Tibial artery (tissue), 4 donors: Measurements from ENCODE around the gene MAST4.

Experiments
- DNase-seq, 2 donors: peaks; one replicate each; pipeline ENCODE4 v3.0.0-alpha.2; 2019
- H3K27ac ChIP-seq, 2 donors: fragments of 200-600 bp; sonication (generic) in 1 of 2; 1 replicate in 1 of 2; 2 replicates in 1 of 2; pipeline ENCODE4 v1.5.1; 2018 to 2019; ENCODE audit warnings: mild to moderate bottlenecking in 1 of 2
- H3K27me3 ChIP-seq, 2 donors: fragments of 200-600 bp; sonication (generic) in 1 of 2; one replicate each; pipeline versions ENCODE4 v1.5.1 to v1.6.0; 2016 to 2019
- H3K36me3 ChIP-seq, 3 donors: fragments of 200-600 bp; sonication (generic) in 2 of 3; one replicate each; pipeline ENCODE4 v1.5.1; 2016 to 2019; ENCODE audit warnings: mild to moderate bottlenecking in 2 of 3
- H3K4me1 ChIP-seq, 4 donors: fragments of 200-600 bp; sonication (generic) in 2 of 4; 1 replicate in 3 of 4; 2 replicates in 1 of 4; pipeline ENCODE4 v1.5.1; 2016 to 2019
- H3K4me3 ChIP-seq, 2 donors: fragments of 200-600 bp; sonication (generic) in 1 of 2; 1 replicate in 1 of 2; 2 replicates in 1 of 2; pipeline ENCODE4 v1.5.1; 2018 to 2019; ENCODE audit warnings: mild to moderate bottlenecking in 2 of 2
- H3K9me3 ChIP-seq, 3 donors: fragments of 200-600 bp; sonication (generic) in 1 of 3; one replicate each; pipeline ENCODE4 v1.5.1; 2016 to 2019
- intact Hi-C: fragments of 100-400 bp; cut with DNase I; formaldehyde crosslinking; loops from one replicate; pipeline ENCODE4 v1.15.0; 2023; ENCODE audit warnings: low total_unique reads
- TF ChIP-seq, protein P1 (sequence below), 2 experiments: fragments of 200-600 bp in 1 of 2; fragments of 450-650 bp in 1 of 2; IDR thresholded peaks; one replicate each; pipeline ENCODE4 v1.5.1; 2017 to 2019; ENCODE audit warnings: antibody characterized with exemption in 2 of 2, mild to moderate bottlenecking in 1 of 2, moderate library complexity in 1 of 2

Gene MAST4

DNA sequence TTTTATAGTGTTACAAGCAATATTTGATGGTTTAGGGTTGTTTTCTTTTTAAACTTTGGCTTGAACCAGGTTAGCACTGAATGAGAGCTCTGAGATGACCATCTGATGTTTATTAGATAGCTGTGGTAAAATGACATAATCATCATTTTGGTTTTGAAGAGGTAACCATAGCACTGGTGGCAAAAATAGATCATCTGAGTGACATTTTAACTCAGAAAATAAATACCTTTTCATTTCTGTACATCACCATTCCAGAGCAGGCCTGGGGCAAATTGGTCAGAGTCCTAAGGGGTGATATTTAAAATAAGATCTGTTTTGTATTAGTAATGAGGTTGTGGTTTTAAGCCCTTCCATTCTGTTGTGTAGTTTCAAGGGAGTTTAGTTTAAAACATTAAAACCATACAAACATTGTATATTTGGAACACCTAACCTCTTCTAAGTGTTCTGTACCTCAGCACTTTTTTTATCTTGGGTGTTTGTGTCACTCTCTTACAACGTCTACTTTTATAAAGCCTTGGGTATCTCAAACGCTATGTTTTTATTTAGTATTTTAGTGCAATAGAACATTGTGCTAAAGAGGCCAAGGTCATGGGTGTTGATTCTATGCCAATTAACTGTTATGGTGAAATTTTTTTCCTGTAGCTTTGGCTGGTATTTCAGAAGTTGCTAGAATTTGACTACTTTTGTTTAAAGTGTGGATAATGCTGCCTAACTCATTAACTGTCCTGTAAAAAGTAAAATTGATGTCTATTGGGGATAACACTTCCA is 434.3 kb downstream of the MAST4 start:
- Histone ChIP-seq H3K27me3 (no peaks in the 10 kb centered on the region), H3K4me3 (no peak overlapping the region), H3K9me3 (no peaks in the 10 kb centered on the region), H3K36me3 (no peaks in the 10 kb centered on the region), H3K27ac (peak overlapping the region in 1 of 2 donors; percentile 0), H3K4me1 (peaks cover 0 to 56% (median 25%) of the 10 kb centered on the region in 4 donors)
- TF ChIP-seq, protein P1, sequence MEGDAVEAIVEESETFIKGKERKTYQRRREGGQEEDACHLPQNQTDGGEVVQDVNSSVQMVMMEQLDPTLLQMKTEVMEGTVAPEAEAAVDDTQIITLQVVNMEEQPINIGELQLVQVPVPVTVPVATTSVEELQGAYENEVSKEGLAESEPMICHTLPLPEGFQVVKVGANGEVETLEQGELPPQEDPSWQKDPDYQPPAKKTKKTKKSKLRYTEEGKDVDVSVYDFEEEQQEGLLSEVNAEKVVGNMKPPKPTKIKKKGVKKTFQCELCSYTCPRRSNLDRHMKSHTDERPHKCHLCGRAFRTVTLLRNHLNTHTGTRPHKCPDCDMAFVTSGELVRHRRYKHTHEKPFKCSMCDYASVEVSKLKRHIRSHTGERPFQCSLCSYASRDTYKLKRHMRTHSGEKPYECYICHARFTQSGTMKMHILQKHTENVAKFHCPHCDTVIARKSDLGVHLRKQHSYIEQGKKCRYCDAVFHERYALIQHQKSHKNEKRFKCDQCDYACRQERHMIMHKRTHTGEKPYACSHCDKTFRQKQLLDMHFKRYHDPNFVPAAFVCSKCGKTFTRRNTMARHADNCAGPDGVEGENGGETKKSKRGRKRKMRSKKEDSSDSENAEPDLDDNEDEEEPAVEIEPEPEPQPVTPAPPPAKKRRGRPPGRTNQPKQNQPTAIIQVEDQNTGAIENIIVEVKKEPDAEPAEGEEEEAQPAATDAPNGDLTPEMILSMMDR (IDR thresholded peaks at IDR 0.05) = no peak
- DNase-seq = no peak
- intact Hi-C loops = no loop called here

DNA sequence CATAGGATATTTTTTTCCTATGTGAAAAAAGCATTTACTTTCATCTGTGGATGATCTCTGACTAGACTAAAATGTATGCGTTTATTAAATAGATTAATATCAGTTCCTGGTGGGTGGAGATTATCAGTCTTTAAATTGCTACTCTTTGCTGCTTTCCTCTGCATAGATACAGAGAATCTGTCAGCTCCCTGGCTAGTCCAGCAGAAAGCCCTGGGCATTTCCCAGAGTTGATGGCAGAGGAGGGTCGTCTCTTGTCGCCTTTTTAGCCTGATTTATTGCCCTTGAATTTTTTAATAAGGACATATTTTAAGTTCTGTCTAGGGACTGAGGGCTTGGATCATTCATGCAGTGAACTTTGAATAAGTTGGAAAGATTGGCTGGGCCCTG is 434.9 kb downstream of the MAST4 start:
- TF ChIP-seq, protein P1 (IDR thresholded peaks at IDR 0.05) = no peak
- H3K36me3 ChIP-seq = no peaks in the 10 kb centered on the region
- peaks cover 0 to 53% (median 25%) of the 10 kb centered on the region in 4 donors for H3K4me1 ChIP-seq
- H3K27me3 ChIP-seq = no peaks in the 10 kb centered on the region
- intact Hi-C loops = no loop called here
- DNase-seq = no peak
- H3K4me3 ChIP-seq = no peak overlapping the region
- H3K9me3 ChIP-seq = no peaks in the 10 kb centered on the region
- no peak overlapping the region for H3K27ac ChIP-seq

DNA sequence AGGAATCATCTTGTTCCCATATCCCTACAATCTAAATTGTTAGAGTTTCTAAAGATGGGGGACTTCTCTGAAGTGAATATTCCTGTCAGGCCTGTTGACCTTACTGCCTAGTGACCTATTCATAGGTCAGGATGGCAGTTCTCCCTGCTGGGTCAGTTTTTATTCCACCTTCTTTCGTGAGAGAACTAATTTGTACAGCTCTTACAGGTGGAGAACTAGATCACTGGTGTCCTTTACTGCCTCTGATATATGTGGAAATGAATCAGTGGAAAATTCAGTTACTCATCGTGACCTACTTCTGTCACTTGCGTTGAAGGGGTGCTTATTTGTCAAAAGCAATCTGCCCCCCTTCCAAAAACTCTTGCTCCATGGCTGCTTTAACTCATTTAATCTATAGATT is 435.5 kb downstream of the MAST4 start:
- intact Hi-C loops = no loop called here
- TF ChIP-seq, protein P1 (IDR thresholded peaks at IDR 0.05) = no peak

DNA sequence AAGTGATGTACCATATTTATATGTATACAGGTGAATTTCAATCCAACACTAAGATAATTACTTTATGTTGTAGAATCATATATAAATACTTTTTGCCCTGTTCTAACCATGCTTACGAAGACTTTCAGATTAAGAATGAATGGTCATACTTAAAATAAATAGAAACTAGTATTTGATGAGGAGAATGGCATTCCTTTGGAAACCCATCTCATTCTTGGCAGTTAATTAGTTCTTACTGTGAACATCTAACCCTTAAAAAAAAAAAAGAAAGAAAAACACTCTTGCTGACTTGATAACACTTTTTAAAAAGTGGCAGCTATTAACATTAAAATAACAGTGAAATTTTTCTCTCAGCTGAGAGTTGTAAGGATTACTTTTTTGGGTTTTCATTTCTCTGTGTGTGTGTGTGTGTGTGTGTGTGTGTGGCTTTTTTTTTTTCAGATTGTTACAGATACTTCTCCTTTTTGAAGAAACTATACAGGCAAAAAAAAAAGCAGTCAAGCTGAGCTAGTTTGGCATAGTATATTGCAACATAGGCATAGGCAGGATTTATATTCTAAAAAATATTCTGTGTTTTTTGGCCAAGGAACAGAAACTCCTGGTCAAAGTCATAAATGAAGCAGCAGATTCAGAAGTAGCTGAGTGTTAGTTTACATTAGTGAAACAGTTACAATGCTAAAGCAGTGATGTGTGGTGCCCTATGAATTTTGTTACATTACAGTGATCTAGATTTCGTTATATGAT is 436.9 kb downstream of the MAST4 start:
- peaks cover 0 to 65% (median 25%) of the 10 kb centered on the region in 4 donors for H3K4me1 ChIP-seq
- H3K27ac ChIP-seq = no peak overlapping the region
- H3K4me3 ChIP-seq = no peak overlapping the region
- H3K9me3 ChIP-seq = no peaks in the 10 kb centered on the region
- H3K36me3 ChIP-seq = no peaks in the 10 kb centered on the region
- intact Hi-C loops = no loop called here
- DNase-seq = no peak
- H3K27me3 ChIP-seq = no peaks in the 10 kb centered on the region
- TF ChIP-seq, protein P1 (IDR thresholded peaks at IDR 0.05) = no peak

More for the DNA sequence above, 435.5 kb downstream of the MAST4 start:
- Histone ChIP-seq H3K27me3 (no peaks in the 10 kb centered on the region), H3K27ac (no peak overlapping the region), H3K36me3 (no peaks in the 10 kb centered on the region), H3K9me3 (no peaks in the 10 kb centered on the region), H3K4me1 (peaks cover 0 to 57% (median 25%) of the 10 kb centered on the region in 4 donors), H3K4me3 (no peak overlapping the region)
- no peak for DNase-seq

DNA sequence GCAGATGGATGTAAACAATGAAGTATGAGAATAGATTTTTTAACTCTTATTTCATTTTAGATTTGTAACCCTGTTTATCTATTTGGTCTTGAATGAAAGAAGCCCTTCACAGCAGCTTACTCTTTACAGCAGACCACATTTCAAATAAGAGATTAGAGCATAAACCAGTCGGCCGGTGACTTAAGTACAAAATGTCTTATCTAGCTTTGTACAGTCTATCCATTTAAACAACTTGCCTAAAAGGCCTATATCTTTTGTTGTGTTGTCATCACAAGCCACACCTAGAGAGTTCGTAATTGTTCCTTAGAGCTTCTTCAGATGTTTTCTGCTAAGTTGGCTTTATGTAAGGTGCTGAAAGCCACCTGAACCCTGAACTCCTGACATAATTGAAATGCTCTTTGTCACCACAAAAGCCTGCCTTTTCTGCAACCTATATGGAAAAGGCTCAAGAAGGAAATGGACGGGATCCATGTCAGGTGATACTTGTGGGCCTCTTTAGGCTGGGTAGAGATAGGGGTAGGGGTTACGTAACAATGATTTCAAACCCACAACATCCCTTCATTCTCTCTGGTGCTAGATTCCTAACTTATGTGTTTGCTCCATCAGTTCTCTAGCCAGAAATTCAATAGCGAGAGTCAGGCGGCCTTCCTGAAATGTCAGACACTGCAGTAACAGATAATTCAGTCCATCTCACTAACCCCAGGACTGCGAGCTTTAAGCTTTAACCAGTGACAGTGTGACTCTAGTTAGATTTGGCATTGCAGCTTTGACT is 437.9 kb downstream of the MAST4 start:
- H3K4me1 ChIP-seq = peaks cover 0 to 74% (median 28%) of the 10 kb centered on the region in 4 donors
- TF ChIP-seq, protein P1 (IDR thresholded peaks at IDR 0.05) = no peak
- H3K36me3 ChIP-seq = no peaks in the 10 kb centered on the region
- H3K9me3 ChIP-seq = no peaks in the 10 kb centered on the region
- no peak for DNase-seq
- intact Hi-C loops = no loop called here
- H3K27ac ChIP-seq = no peak overlapping the region
- H3K4me3 ChIP-seq = no peak overlapping the region
- no peaks in the 10 kb centered on the region for H3K27me3 ChIP-seq
